Mesenchymal stem cell (in vitro differentiated cells and primary cell): ENCODE data around the gene MYO9B.
A peak's percentile ranks its signal among the peaks of the same experiment; 100 is the strongest.
"Not testable (repeated sequence)": the region's sequence is repeated elsewhere in the genome, so short reads cannot be mapped to it uniquely, and the experiment has no call there.

Source experiments
- DNase-seq: peaks from one replicate; pipeline ENCODE4 v3.0.0-alpha.2; 2013
- H2AFZ ChIP-seq: one replicate; pipeline ENCODE4 v1.6.1; 2013; ENCODE audit warnings: low read depth, mild to moderate bottlenecking, control low read depth, inconsistent platforms, low read length, moderate library complexity
- H2AK5ac ChIP-seq: 2 replicates; pipeline ENCODE4 v1.6.1; 2013; ENCODE audit warnings: low read length, moderate library complexity, mild to moderate bottlenecking, inconsistent platforms; ENCODE audit not compliant: severe bottlenecking
- H2BK120ac ChIP-seq: one replicate; pipeline ENCODE4 v1.6.1; 2013; ENCODE audit warnings: low read depth, mild to moderate bottlenecking, inconsistent platforms, low read length, moderate library complexity
- H2BK12ac ChIP-seq, 2 experiments: one replicate each; pipeline ENCODE4 v1.6.1; 2013; ENCODE audit warnings: inconsistent platforms in 2 of 2, low read length in 2 of 2, mild to moderate bottlenecking in 2 of 2, moderate library complexity in 2 of 2, control low read depth in 1 of 2
- H2BK15ac ChIP-seq: one replicate; pipeline ENCODE4 v1.6.1; 2013; ENCODE audit warnings: mild to moderate bottlenecking, low read depth, inconsistent platforms; ENCODE audit not compliant: poor library complexity, severe bottlenecking
- H2BK5ac ChIP-seq: 2 replicates; pipeline ENCODE4 v1.6.1; 2013; ENCODE audit warnings: low read depth, mild to moderate bottlenecking, low read length, control low read depth, inconsistent platforms; ENCODE audit not compliant: poor library complexity, severe bottlenecking
- H3K14ac ChIP-seq, 2 experiments: one replicate each; pipeline ENCODE4 v1.6.1; 2013; ENCODE audit warnings: inconsistent platforms in 2 of 2, low read length in 2 of 2, control low read depth in 1 of 2, mild to moderate bottlenecking in 1 of 2, moderate library complexity in 1 of 2
- H3K18ac ChIP-seq, 2 experiments: one replicate each; pipeline ENCODE4 v1.6.1; 2013; ENCODE audit warnings: inconsistent platforms in 2 of 2, low read length in 2 of 2, control low read depth in 1 of 2, low read depth in 1 of 2, mild to moderate bottlenecking in 1 of 2
- H3K23ac ChIP-seq, 2 experiments: one replicate each; pipeline ENCODE4 v1.6.1; 2013; ENCODE audit warnings: inconsistent platforms in 2 of 2, low read length in 2 of 2, mild to moderate bottlenecking in 2 of 2, moderate library complexity in 2 of 2, control low read depth in 1 of 2
- H3K27ac ChIP-seq: 2 replicates; pipeline ENCODE4 v1.5.1; 2013; ENCODE audit warnings: mild to moderate bottlenecking, moderate library complexity, low read length, control low read depth, inconsistent platforms; ENCODE audit not compliant: poor library complexity, severe bottlenecking
- H3K27me3 ChIP-seq, 2 experiments: 2 replicates each; pipeline versions ENCODE4 v1.6.1 to v1.7.0; 2013; ENCODE audit warnings: low read length in 2 of 2, mild to moderate bottlenecking in 2 of 2, moderate library complexity in 2 of 2, control low read depth in 1 of 2, inconsistent platforms in 1 of 2; ENCODE audit not compliant: control insufficient read depth in 1 of 2, insufficient read depth in 1 of 2
- H3K36me3 ChIP-seq, 2 experiments: 2 replicates each; pipeline versions ENCODE4 v1.6.1 to v1.7.0; 2013; ENCODE audit warnings: low read length in 2 of 2, control low read depth in 1 of 2, inconsistent platforms in 1 of 2, low read depth in 1 of 2, mild to moderate bottlenecking in 1 of 2; ENCODE audit not compliant: insufficient read depth in 2 of 2, control insufficient read depth in 1 of 2
- H3K4ac ChIP-seq, 2 experiments: one replicate each; pipeline ENCODE4 v1.6.1; 2013; ENCODE audit warnings: inconsistent platforms in 2 of 2, low read length in 2 of 2, mild to moderate bottlenecking in 2 of 2, moderate library complexity in 2 of 2, control low read depth in 1 of 2, low read depth in 1 of 2
- H3K4me1 ChIP-seq: 2 replicates; pipeline ENCODE4 v1.6.1; 2013; ENCODE audit warnings: low read depth, low read length, control low read depth; ENCODE audit not compliant: control insufficient read depth, insufficient read depth
- H3K4me2 ChIP-seq: 2 replicates; pipeline ENCODE4 v1.6.1; 2013; ENCODE audit warnings: low read length, mild to moderate bottlenecking, inconsistent platforms; ENCODE audit not compliant: poor library complexity, severe bottlenecking
- H3K4me3 ChIP-seq, 2 experiments: 2 replicates each; pipeline versions ENCODE4 v1.5.1 to v1.7.0; 2013; ENCODE audit warnings: low read length in 2 of 2, mild to moderate bottlenecking in 2 of 2, control low read depth in 1 of 2, low read depth in 1 of 2; ENCODE audit not compliant: insufficient read depth in 1 of 2
- H3K79me1 ChIP-seq: replicated peaks from 2 replicates; pipeline ENCODE4 v1.6.1; 2013; ENCODE audit warnings: mild to moderate bottlenecking, control low read depth, low read length, inconsistent platforms; ENCODE audit not compliant: poor library complexity, severe bottlenecking
- H3K9ac ChIP-seq: 2 replicates; pipeline ENCODE4 v1.7.0; 2013; ENCODE audit warnings: mild to moderate bottlenecking, low read length, moderate library complexity
- H3K9me3 ChIP-seq: 2 replicates; pipeline ENCODE4 v1.7.0; 2013; ENCODE audit warnings: mild to moderate bottlenecking, low read length; ENCODE audit not compliant: control insufficient read depth
- H4K8ac ChIP-seq: one replicate; pipeline ENCODE4 v1.6.1; 2013; ENCODE audit warnings: inconsistent platforms, mild to moderate bottlenecking, low read length, moderate library complexity
- H4K91ac ChIP-seq: one replicate; pipeline ENCODE4 v1.6.1; 2013; ENCODE audit warnings: mild to moderate bottlenecking, low read length, inconsistent platforms
- WGBS: methylation state at CpG from one replicate; pipeline ENCODE4 v1.1.7; 2013; ENCODE audit warnings: mixed read lengths; 5-methylcytosine and 5-hydroxymethylcytosine counted together

Gene MYO9B

GRCh38 chr19:17106964-17107363, 31.4 kb downstream of the MYO9B start:
- H4K8ac ChIP-seq, result peak overlapping the region; percentile 83
- H3K4me1 ChIP-seq, result peaks cover 19% of the 10 kb centered on the region
- peak overlapping the region; percentile 5 to 75 for H3K4ac ChIP-seq
- H2AK5ac ChIP-seq, result peak overlapping the region; percentile 76
- peak overlapping the region; percentile 1 for H2BK120ac ChIP-seq
- H3K4me2 ChIP-seq, H3K14ac ChIP-seq, H3K9me3 ChIP-seq, H3K27me3 ChIP-seq, H2AFZ ChIP-seq, H3K23ac ChIP-seq: not testable (repeated sequence)
- H3K18ac ChIP-seq, result peak overlapping the region; percentile 50 to 89
- peak overlapping the region in 1 of 2 experiments; percentile 58 for H3K4me3 ChIP-seq
- H3K27ac ChIP-seq, result peak overlapping the region; percentile 86
- H2BK12ac ChIP-seq, result peak overlapping the region; percentile 47 to 71
- peak overlapping the region; percentile 78 for H3K9ac ChIP-seq
- peak overlapping the region; percentile 6 for H2BK15ac ChIP-seq
- peaks cover 43% of the 10 kb centered on the region for H3K79me1 ChIP-seq
- peak; percentile 27 for DNase-seq
- H4K91ac ChIP-seq, result peak overlapping the region; percentile 92
- H3K36me3 ChIP-seq, result peaks cover 52 to 65% of the 10 kb centered on the region in 2 experiments
- 100% methylated on average over 2 of the region's 4 CpGs for WGBS
- peak overlapping the region; percentile 19 for H2BK5ac ChIP-seq

GRCh38 chr19:17107546-17108452, 32.2 kb downstream of the MYO9B start:
- peaks cover 53 to 63% of the 10 kb centered on the region in 2 experiments for H3K36me3 ChIP-seq
- H3K27me3 ChIP-seq, result no peaks in the 10 kb centered on the region
- H3K9me3 ChIP-seq, result no peaks in the 10 kb centered on the region
- peak overlapping the region; percentile 76 for H2AK5ac ChIP-seq
- no peak overlapping the region for H3K23ac ChIP-seq
- H3K14ac ChIP-seq, result peak overlapping the region in 1 of 2 experiments; percentile 73
- 19% methylated on average over 25 of the region's 27 CpGs for WGBS
- peaks cover 46% of the 10 kb centered on the region for H3K79me1 ChIP-seq
- H4K91ac ChIP-seq, result peak overlapping the region; percentile 92
- H2AFZ ChIP-seq, result no peak overlapping the region
- H3K4ac ChIP-seq, result peak overlapping the region; percentile 67 to 75
- H2BK15ac ChIP-seq, result peak overlapping the region; percentile 73
- H3K27ac ChIP-seq, result peak overlapping the region; percentile 86
- peak overlapping the region; percentile 78 for H3K9ac ChIP-seq
- H3K18ac ChIP-seq, result peak overlapping the region; percentile 75 to 89
- H2BK120ac ChIP-seq, result peak overlapping the region; percentile 1
- H3K4me3 ChIP-seq, result peak overlapping the region in 1 of 2 experiments; percentile 58
- H4K8ac ChIP-seq, result peak overlapping the region; percentile 83
- H2BK5ac ChIP-seq, result peak overlapping the region; percentile 75
- peaks cover 19% of the 10 kb centered on the region for H3K4me1 ChIP-seq
- peak overlapping the region; percentile 71 to 94 for H2BK12ac ChIP-seq
- DNase-seq, result peak; percentile 98
- peak overlapping the region; percentile 34 for H3K4me2 ChIP-seq

- Histone ChIP-seq H3K18ac (peak overlapping the region; percentile 8 to 75), H3K4me2 (no peak overlapping the region), H4K8ac (no peak overlapping the region), H2BK15ac (peak overlapping the region; percentile 73), H3K27ac (peak overlapping the region; percentile 86), H3K36me3 (peaks cover 53 to 58% of the 10 kb centered on the region in 2 experiments), H3K27me3 (no peaks in the 10 kb centered on the region), H2BK5ac (peak overlapping the region; percentile 5), H3K79me1 (peaks cover 46% of the 10 kb centered on the region), H3K9ac (peak overlapping the region; percentile 66), H3K14ac (no peak overlapping the region), H3K4me1 (peaks cover 19% of the 10 kb centered on the region), H3K4me3 (peak overlapping the region in 1 of 2 experiments; percentile 57), H2AFZ (no peak overlapping the region), H2AK5ac (peak overlapping the region; percentile 35), H2BK12ac (peak overlapping the region in 1 of 2 experiments; percentile 94), H3K9me3 (no peaks in the 10 kb centered on the region), H3K23ac (no peak overlapping the region), H2BK120ac (no peak overlapping the region), H4K91ac (no peak overlapping the region), H3K4ac (peak overlapping the region in 1 of 2 experiments; percentile 67)
- 70% methylated on average over 3 of the region's 4 CpGs for WGBS
- DNase-seq, result no peak
These were observed 32.8 kb downstream of the MYO9B start for GRCh38 chr19:17108453-17108784.

GRCh38 chr19:17109300-17109699, 33.7 kb downstream of the MYO9B start:
- H3K27ac ChIP-seq, result no peak overlapping the region
- H3K4me3 ChIP-seq, result no peak overlapping the region
- no peaks in the 10 kb centered on the region for H3K27me3 ChIP-seq
- H2BK120ac ChIP-seq, result peak overlapping the region; percentile 50
- no peak overlapping the region for H4K91ac ChIP-seq
- H2BK15ac ChIP-seq, result no peak overlapping the region
- no peak overlapping the region for H3K9ac ChIP-seq
- H3K4me1 ChIP-seq, result peaks cover 23% of the 10 kb centered on the region
- 94% methylated on average over 9 of the region's 9 CpGs for WGBS
- no peaks in the 10 kb centered on the region for H3K9me3 ChIP-seq
- peaks cover 47% of the 10 kb centered on the region for H3K79me1 ChIP-seq
- H3K36me3 ChIP-seq, result peaks cover 53 to 54% of the 10 kb centered on the region in 2 experiments
- no peak overlapping the region for H3K23ac ChIP-seq
- H4K8ac ChIP-seq, result no peak overlapping the region
- H2BK5ac ChIP-seq, result no peak overlapping the region
- no peak for DNase-seq
- H2BK12ac ChIP-seq, result no peak overlapping the region
- H3K4ac ChIP-seq, result peak overlapping the region in 1 of 2 experiments; percentile 41
- H2AK5ac ChIP-seq, result peak overlapping the region; percentile 41
- no peak overlapping the region for H3K18ac ChIP-seq
- H3K4me2 ChIP-seq, result no peak overlapping the region
- H3K14ac ChIP-seq, result no peak overlapping the region
- no peak overlapping the region for H2AFZ ChIP-seq
